Endothelial cell of umbilical vein (primary cell): Measurements from ENCODE around the gene MED28. TPM values are rescaled to one million over a fixed set of nuclear protein-coding genes. Genes with fewer than 3 reads are reported as not detected.

Experiments used
- BruUV-seq: library from RNA; stranded (reverse); fragments of 400-500 nt; replicated peaks from 2 replicates; lab custom pipeline; 2021; lab: Mats Ljungman, UMichigan
- CTCF ChIA-PET: fragments of 300-600, 350-600 bp; sonication (Branson Sonifier 250); formaldehyde crosslinking; loops from one replicate; lab custom pipeline; 2021; ENCODE audit warnings: antibody characterized with exemption, inconsistent platforms; lab: Charles Lee
- POLR2A ChIA-PET: fragments of 300-600, 350-600 bp; sonication (Branson Sonifier 250); formaldehyde crosslinking; loops from one replicate; lab custom pipeline; 2021; ENCODE audit warnings: antibody characterized with exemption, inconsistent platforms; lab: Charles Lee
- DNase-seq: peaks from one replicate; pipeline ENCODE4 v3.0.0-alpha.2; 2011; ENCODE audit warnings: low read depth, low spot score
- FAIRE-seq: peaks from 2 replicates; lab custom pipeline; 2011; peaks lifted over from hg19 to GRCh38; lab: Jason Lieb, UNC
- H2AFZ ChIP-seq: 2 replicates; pipeline ENCODE4 v1.6.0; 2012; ENCODE audit warnings: low read depth, low read length, control low read depth, inconsistent platforms
- H3K27ac ChIP-seq: 2 replicates; pipeline ENCODE4 v1.5.1; 2011; ENCODE audit warnings: low read depth, mild to moderate bottlenecking, control low read depth, low read length, moderate library complexity; ENCODE audit not compliant: insufficient read depth
- H3K27me3 ChIP-seq, 2 experiments: 2 replicates each; pipeline versions ENCODE4 v1.6.0 to v1.6.1; 2011; ENCODE audit warnings: low read length in 2 of 2, mixed read lengths in 1 of 2; ENCODE audit not compliant: control insufficient read depth in 2 of 2, insufficient read depth in 2 of 2
- H3K36me3 ChIP-seq, 2 experiments: 2 replicates in 1 of 2; 3 replicates in 1 of 2; pipeline ENCODE4 v1.5.1; 2011; ENCODE audit warnings: low read length in 2 of 2, mild to moderate bottlenecking in 1 of 2, moderate library complexity in 1 of 2; ENCODE audit not compliant: control insufficient read depth in 2 of 2, insufficient read depth in 2 of 2; ENCODE audit errors: extremely low read depth in 1 of 2
- H3K4me1 ChIP-seq: 3 replicates; pipeline ENCODE4 v1.5.1; 2011; ENCODE audit warnings: mild to moderate bottlenecking, low read length; ENCODE audit not compliant: control insufficient read depth, insufficient read depth; ENCODE audit errors: extremely low read depth
- H3K4me2 ChIP-seq: 2 replicates; pipeline ENCODE4 v1.6.1; 2011; ENCODE audit warnings: low read length, control low read depth, mixed read lengths; ENCODE audit not compliant: insufficient read depth
- H3K4me3 ChIP-seq, 3 experiments: fragments of 200-600 bp in 1 of 3; sonication (generic), shearing (Covaris generic) in 1 of 3; replicated peaks in 1 of 3; 2 replicates each; pipeline ENCODE4 v1.5.1; 2011 to 2016; ENCODE audit warnings: control low read depth in 3 of 3, low read length in 3 of 3, mild to moderate bottlenecking in 2 of 3, inconsistent platforms in 1 of 3, low read depth in 1 of 3, moderate library complexity in 1 of 3; ENCODE audit not compliant: insufficient read depth in 1 of 3
- H3K79me2 ChIP-seq: 2 replicates; pipeline ENCODE4 v1.6.0; 2012; ENCODE audit warnings: low read length, inconsistent platforms; ENCODE audit not compliant: control insufficient read depth, insufficient read depth
- H3K9ac ChIP-seq: replicated peaks from 2 replicates; pipeline ENCODE3; 2011; ENCODE audit warnings: low read length, control low read depth; ENCODE audit not compliant: insufficient read depth; ENCODE audit errors: extremely low read depth
- H3K9me1 ChIP-seq: replicated peaks from 3 replicates; pipeline ENCODE4 v1.6.0; 2011; ENCODE audit warnings: mild to moderate bottlenecking, low read length; ENCODE audit not compliant: control insufficient read depth, insufficient read depth; ENCODE audit errors: extremely low read depth
- H3K9me3 ChIP-seq: replicated peaks from 2 replicates; pipeline ENCODE4 v1.5.1; 2012; ENCODE audit warnings: low read length, inconsistent platforms; ENCODE audit not compliant: control insufficient read depth, insufficient read depth
- H4K20me1 ChIP-seq: replicated peaks from 2 replicates; pipeline ENCODE3; 2011; ENCODE audit warnings: mild to moderate bottlenecking, low read length; ENCODE audit not compliant: control insufficient read depth, insufficient read depth; ENCODE audit errors: extremely low read depth
- EZH2 ChIP-seq: IDR thresholded peaks from 2 replicates; pipeline ENCODE4 v1.6.1; 2012; ENCODE audit warnings: borderline replicate concordance, low read depth, mild to moderate bottlenecking, moderate library complexity, low read length, inconsistent platforms; ENCODE audit not compliant: severe bottlenecking
- FOS ChIP-seq: IDR thresholded peaks from 2 replicates; pipeline ENCODE4 v1.6.1; 2011; ENCODE audit warnings: mild to moderate bottlenecking, low read length, moderate library complexity, borderline replicate concordance; ENCODE audit not compliant: insufficient read depth
- GATA2 ChIP-seq: IDR thresholded peaks from 2 replicates; pipeline ENCODE4 v1.7.0; 2011; ENCODE audit warnings: low read depth, mild to moderate bottlenecking, moderate library complexity, mixed read lengths, low read length; ENCODE audit not compliant: insufficient read length, insufficient read depth
- JUN ChIP-seq: IDR thresholded peaks from 2 replicates; pipeline ENCODE4 v1.6.1; 2011; ENCODE audit warnings: borderline replicate concordance, low read depth; ENCODE audit not compliant: insufficient read length, insufficient read depth
- MYC ChIP-seq: IDR thresholded peaks from one replicate; pipeline ENCODE4 v1.6.1; 2011; ENCODE audit warnings: mild to moderate bottlenecking, low read depth, low read length
- POLR2A ChIP-seq: IDR thresholded peaks from 2 replicates; pipeline ENCODE4 v1.6.1; 2012; ENCODE audit warnings: low read depth, mild to moderate bottlenecking, control low read depth, low read length
- POLR2AphosphoS5 ChIP-seq: IDR thresholded peaks from 2 replicates; pipeline ENCODE4 v1.6.1; 2012; ENCODE audit warnings: low read depth, mild to moderate bottlenecking, control low read depth, low read length, moderate library complexity; ENCODE audit not compliant: insufficient read depth
- dilution Hi-C: fragments of 300-500 bp; cut with MboI; formaldehyde crosslinking; loops from one replicate; pipeline ENCODE4 v1.15.0; 2019; ENCODE audit warnings: low sequenced_read_pairs; ENCODE audit not compliant: extremely low pct_ligation_motif_present
- intact Hi-C: fragments of 100-400 bp; cut with micrococcal nuclease; formaldehyde crosslinking; loops from one replicate; pipeline ENCODE4 v1.10.0; 2022
- polyA plus RNA-seq, 4 experiments: library from polyadenylated mRNA; depleted of rRNA in 3 of 4; stranded (reverse) in 3 of 4; unstranded in 1 of 4; fragments of >200 nt; gene quantifications; 2 replicates each; pipeline versions ENCODE4 v1.2.1 to v1.2.3, GENCODE V29; 2011 to 2012; ENCODE audit warnings: missing spikeins in 1 of 4
- total RNA-seq: library from RNA; stranded (reverse); gene quantifications from 2 replicates; pipeline ENCODE4 v1.2.3, GENCODE V29; 2021
- TF ChIP-seq, protein P1 (sequence below), 2 donors: IDR thresholded peaks; 1 replicate in 1 of 2; 2 replicates in 1 of 2; pipeline ENCODE4 v1.5.1; 2011; ENCODE audit warnings: low read length in 2 of 2, mild to moderate bottlenecking in 2 of 2, moderate library complexity in 2 of 2, control low read depth in 1 of 2, inconsistent platforms in 1 of 2, low read depth in 1 of 2; ENCODE audit not compliant: insufficient read depth in 1 of 2; ENCODE audit errors: extremely low read depth in 1 of 2
- TF ChIP-seq, protein P2 (sequence below): IDR thresholded peaks from 2 replicates; pipeline ENCODE4 v1.6.1; 2011; ENCODE audit not compliant: insufficient read depth, insufficient read length

The MED28 gene
- total and polyA plus RNA-seq, 2 donors (not counting 3 experiments of a cell fraction or from before 2014, with no cell fraction given), result 10.0 to 49.1 TPM

DNA sequence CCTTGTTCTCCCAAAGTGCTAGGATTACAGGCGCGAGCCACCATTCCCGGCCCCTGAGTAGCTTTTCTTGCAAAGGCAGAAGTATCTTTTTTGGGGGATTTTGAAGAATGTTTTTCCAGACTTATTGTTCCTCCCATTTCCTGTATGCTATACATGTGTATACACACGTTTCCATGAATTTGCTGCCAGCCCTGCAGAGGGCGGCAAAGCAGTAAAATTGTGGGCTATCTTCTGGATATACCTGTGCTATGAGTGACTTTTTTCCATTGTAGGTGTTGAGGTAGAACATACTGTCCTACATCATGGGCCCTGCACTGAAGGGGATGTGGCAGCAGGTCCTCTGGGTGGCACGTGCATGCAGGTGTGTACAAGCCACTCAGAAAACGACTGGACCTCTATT lies 16.9 kb upstream of the MED28 start:
- H4K20me1 ChIP-seq, result no peaks in the 10 kb centered on the region
- peaks cover 18 to 54% of the 10 kb centered on the region in 2 experiments for H3K36me3 ChIP-seq
- H3K9me3 ChIP-seq, result no peaks in the 10 kb centered on the region
- ChIA-PET CTCF (interaction anchor here (0.7 to 1.3 kb wide), 3 partner anchors 21 to 994 kb away, joined by 3 to 5 read pairs (median 3); no protein-coding TSS in a partner anchor), POLR2A (interaction anchor here (1.0 kb wide), 1 partner anchor 12 kb away, joined by 3 read pairs; no protein-coding TSS in a partner anchor)
- no peaks in the 10 kb centered on the region for H3K9me1 ChIP-seq
- no peak overlapping the region for H3K4me2 ChIP-seq
- no peaks in the 10 kb centered on the region for H3K4me1 ChIP-seq
- H2AFZ ChIP-seq, result no peak overlapping the region
- DNase-seq (peak; percentile 48), FAIRE-seq (peak; percentile 46)
- H3K27ac ChIP-seq, result no peak overlapping the region
- no peaks in the 10 kb centered on the region for H3K27me3 ChIP-seq
- no peaks in the 10 kb centered on the region for H3K79me2 ChIP-seq
- BruUV-seq, result no TSS peak
- H3K4me3 ChIP-seq, result no peak overlapping the region
- intact Hi-C loops, result loop anchor here (1.0 to 2.0 kb wide), 4 partner anchors 17 to 996 kb away; no protein-coding TSS in a partner anchor
- TF ChIP-seq, protein P1, sequence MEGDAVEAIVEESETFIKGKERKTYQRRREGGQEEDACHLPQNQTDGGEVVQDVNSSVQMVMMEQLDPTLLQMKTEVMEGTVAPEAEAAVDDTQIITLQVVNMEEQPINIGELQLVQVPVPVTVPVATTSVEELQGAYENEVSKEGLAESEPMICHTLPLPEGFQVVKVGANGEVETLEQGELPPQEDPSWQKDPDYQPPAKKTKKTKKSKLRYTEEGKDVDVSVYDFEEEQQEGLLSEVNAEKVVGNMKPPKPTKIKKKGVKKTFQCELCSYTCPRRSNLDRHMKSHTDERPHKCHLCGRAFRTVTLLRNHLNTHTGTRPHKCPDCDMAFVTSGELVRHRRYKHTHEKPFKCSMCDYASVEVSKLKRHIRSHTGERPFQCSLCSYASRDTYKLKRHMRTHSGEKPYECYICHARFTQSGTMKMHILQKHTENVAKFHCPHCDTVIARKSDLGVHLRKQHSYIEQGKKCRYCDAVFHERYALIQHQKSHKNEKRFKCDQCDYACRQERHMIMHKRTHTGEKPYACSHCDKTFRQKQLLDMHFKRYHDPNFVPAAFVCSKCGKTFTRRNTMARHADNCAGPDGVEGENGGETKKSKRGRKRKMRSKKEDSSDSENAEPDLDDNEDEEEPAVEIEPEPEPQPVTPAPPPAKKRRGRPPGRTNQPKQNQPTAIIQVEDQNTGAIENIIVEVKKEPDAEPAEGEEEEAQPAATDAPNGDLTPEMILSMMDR (IDR thresholded peaks at IDR 0.05; ENCODE audit: extremely low read depth in 1 of 2, insufficient read depth in 1 of 2, low read depth in 1 of 2, low read length in 2 of 2), result peak; percentile 32 to 38
- TF ChIP-seq, protein P2, sequence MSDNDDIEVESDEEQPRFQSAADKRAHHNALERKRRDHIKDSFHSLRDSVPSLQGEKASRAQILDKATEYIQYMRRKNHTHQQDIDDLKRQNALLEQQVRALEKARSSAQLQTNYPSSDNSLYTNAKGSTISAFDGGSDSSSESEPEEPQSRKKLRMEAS, result no peak
- TF ChIP-seq JUN, result no peak
- no peak for TF ChIP-seq POLR2AphosphoS5
- no peak overlapping the region for H3K9ac ChIP-seq
- dilution Hi-C loops, result no loop called here

DNA sequence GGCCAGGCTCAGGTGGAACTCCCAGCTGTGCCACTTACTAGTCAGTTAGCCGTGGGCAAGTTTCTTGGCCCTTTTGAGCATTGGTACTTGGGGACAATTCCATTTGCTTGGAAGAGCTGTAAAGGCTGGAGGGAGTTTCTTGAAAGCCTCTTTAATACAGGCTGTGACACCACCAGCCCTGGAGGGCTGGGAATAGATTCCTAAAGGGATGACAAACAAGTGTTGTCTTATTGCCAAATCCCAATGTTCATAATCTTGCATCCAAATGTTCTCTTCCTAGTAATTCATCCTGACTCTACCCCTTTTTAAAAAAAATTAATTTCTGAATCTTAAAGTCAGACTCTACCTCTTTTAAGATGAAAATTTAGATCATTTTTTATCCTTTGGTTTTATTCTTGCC lies 14.6 kb upstream of the MED28 start:
- DNase-seq (no peak), FAIRE-seq (peak; percentile 67)
- H3K79me2 ChIP-seq, result no peaks in the 10 kb centered on the region
- ChIA-PET CTCF (interaction anchor here (0.5 to 1.3 kb wide), 3 partner anchors 17 to 737 kb away, joined by 3 to 5 read pairs (median 4); no protein-coding TSS in a partner anchor), POLR2A (no interaction called here)
- no peaks in the 10 kb centered on the region for H3K9me1 ChIP-seq
- no TSS peak for BruUV-seq
- intact Hi-C loops, result no loop called here
- H2AFZ ChIP-seq, result no peak overlapping the region
- dilution Hi-C loops, result no loop called here
- peaks cover 18 to 51% of the 10 kb centered on the region in 2 experiments for H3K36me3 ChIP-seq
- H3K9ac ChIP-seq, result no peak overlapping the region
- no peak overlapping the region for H3K4me3 ChIP-seq
- no peaks in the 10 kb centered on the region for H3K9me3 ChIP-seq
- TF ChIP-seq MYC (no peak), GATA2 (no peak), FOS (no peak), POLR2AphosphoS5 (no peak), POLR2A (no peak), EZH2 (no peak), JUN (no peak)
- TF ChIP-seq, protein P2, result no peak
- TF ChIP-seq, protein P1 (IDR thresholded peaks at IDR 0.05; ENCODE audit: extremely low read depth in 1 of 2, insufficient read depth in 1 of 2, low read depth in 1 of 2, low read length in 2 of 2), result no peak
- H3K27me3 ChIP-seq, result no peaks in the 10 kb centered on the region
- H3K27ac ChIP-seq, result no peak overlapping the region
- H4K20me1 ChIP-seq, result no peaks in the 10 kb centered on the region
- no peaks in the 10 kb centered on the region for H3K4me1 ChIP-seq
- H3K4me2 ChIP-seq, result no peak overlapping the region
